ENCODE results near the gene RXRA.

Gene RXRA

GRCh38 chr9:134375430-134376385 lies 49.5 kb downstream of the RXRA start:
- H3K4me3 ChIP-seq (ENCODE audit: low read depth, low read length), result no peak overlapping the region
- POLR2A ChIA-PET, result no interaction called here
- H3K27ac ChIP-seq (ENCODE audit: extremely low read depth, low read depth, low read length), result no peak overlapping the region
- no peaks in the 10 kb centered on the region for H3K36me3 ChIP-seq (ENCODE audit: control insufficient read depth in 2 of 2, insufficient read depth in 1 of 2, low read length in 2 of 2)
- peaks cover 4% of the 10 kb centered on the region; the same call in 1 of the 2 replicates for H3K4me1 ChIP-seq (ENCODE audit: control insufficient read depth, insufficient read depth, low read length)
- CTCF ChIA-PET, result no interaction called here
- no peaks in the 10 kb centered on the region for H3K9me3 ChIP-seq (ENCODE audit: control insufficient read depth, insufficient read depth, low read depth, low read length)
- TF ChIP-seq, protein P1, sequence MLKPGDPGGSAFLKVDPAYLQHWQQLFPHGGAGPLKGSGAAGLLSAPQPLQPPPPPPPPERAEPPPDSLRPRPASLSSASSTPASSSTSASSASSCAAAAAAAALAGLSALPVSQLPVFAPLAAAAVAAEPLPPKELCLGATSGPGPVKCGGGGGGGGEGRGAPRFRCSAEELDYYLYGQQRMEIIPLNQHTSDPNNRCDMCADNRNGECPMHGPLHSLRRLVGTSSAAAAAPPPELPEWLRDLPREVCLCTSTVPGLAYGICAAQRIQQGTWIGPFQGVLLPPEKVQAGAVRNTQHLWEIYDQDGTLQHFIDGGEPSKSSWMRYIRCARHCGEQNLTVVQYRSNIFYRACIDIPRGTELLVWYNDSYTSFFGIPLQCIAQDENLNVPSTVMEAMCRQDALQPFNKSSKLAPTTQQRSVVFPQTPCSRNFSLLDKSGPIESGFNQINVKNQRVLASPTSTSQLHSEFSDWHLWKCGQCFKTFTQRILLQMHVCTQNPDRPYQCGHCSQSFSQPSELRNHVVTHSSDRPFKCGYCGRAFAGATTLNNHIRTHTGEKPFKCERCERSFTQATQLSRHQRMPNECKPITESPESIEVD (tag by site-specific recombination; IDR thresholded peaks at IDR 0.05), result no peak
- no peak for TF ChIP-seq ZNF140 (tag by site-specific recombination; IDR thresholded peaks at IDR 0.05)
- TF ChIP-seq ZIC2 (tag by site-specific recombination; IDR thresholded peaks at IDR 0.05), result peak; percentile 98
- TF ChIP-seq ZFP41 (tag by site-specific recombination; IDR thresholded peaks at IDR 0.05; ENCODE audit: borderline replicate concordance), result no peak
- peak; percentile 63; the same call in 1 of the 2 replicates for TF ChIP-seq ZNF600 (tag by site-specific recombination; IDR thresholded peaks at IDR 0.05)
- no peak for TF ChIP-seq SETDB1 (IDR thresholded peaks at IDR 0.05; ENCODE audit: insufficient read length, low read length)
- TF ChIP-seq SP2 (tag by site-specific recombination; IDR thresholded peaks at IDR 0.05), result no peak
- no peak for TF ChIP-seq ZBTB1 (tag by site-specific recombination; IDR thresholded peaks at IDR 0.05)
- peak; percentile 54; the same call in 1 of the 2 replicates for TF ChIP-seq ZFHX2 (tag by site-specific recombination; conservative IDR thresholded peaks at IDR 0.05)
- TF ChIP-seq ZNF621 (tag by site-specific recombination; IDR thresholded peaks at IDR 0.05), result no peak
- TF ChIP-seq ZFP69B (tag by site-specific recombination; IDR thresholded peaks at IDR 0.05), result peak; percentile 71
- no peak for TF ChIP-seq ZNF521 (tag by site-specific recombination; IDR thresholded peaks at IDR 0.05)
- TF ChIP-seq GLIS1 (tag by site-specific recombination; IDR thresholded peaks at IDR 0.05), result peak; percentile 78
- peak; percentile 62 for TF ChIP-seq ZNF423 (tag by site-specific recombination; IDR thresholded peaks at IDR 0.05)
- TF ChIP-seq, protein P2, sequence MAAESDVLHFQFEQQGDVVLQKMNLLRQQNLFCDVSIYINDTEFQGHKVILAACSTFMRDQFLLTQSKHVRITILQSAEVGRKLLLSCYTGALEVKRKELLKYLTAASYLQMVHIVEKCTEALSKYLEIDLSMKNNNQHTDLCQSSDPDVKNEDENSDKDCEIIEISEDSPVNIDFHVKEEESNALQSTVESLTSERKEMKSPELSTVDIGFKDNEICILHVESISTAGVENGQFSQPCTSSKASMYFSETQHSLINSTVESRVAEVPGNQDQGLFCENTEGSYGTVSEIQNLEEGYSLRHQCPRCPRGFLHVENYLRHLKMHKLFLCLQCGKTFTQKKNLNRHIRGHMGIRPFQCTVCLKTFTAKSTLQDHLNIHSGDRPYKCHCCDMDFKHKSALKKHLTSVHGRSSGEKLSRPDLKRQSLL (tag by site-specific recombination; IDR thresholded peaks at IDR 0.05), result no peak
- peak; percentile 28; the same call in 1 of the 2 replicates for TF ChIP-seq GLIS2 (tag by site-specific recombination; IDR thresholded peaks at IDR 0.05)
- TF ChIP-seq EGR2 (tag by site-specific recombination; IDR thresholded peaks at IDR 0.05; ENCODE audit: low read depth), result peak; percentile 32; the same call in 1 of the 2 replicates
- TF ChIP-seq ZNF335 (tag by site-specific recombination; conservative IDR thresholded peaks at IDR 0.05), result no peak

- Histone ChIP-seq H3K4me1 (ENCODE audit: control insufficient read depth, insufficient read depth, low read length) (peaks cover 4% of the 10 kb centered on the region; the same call in 1 of the 2 replicates), H3K4me3 (ENCODE audit: low read depth, low read length) (no peak overlapping the region), H3K27ac (ENCODE audit: extremely low read depth, low read depth, low read length) (no peak overlapping the region), H3K9me3 (ENCODE audit: control insufficient read depth, insufficient read depth, low read depth, low read length) (no peaks in the 10 kb centered on the region), H3K36me3 (ENCODE audit: control insufficient read depth in 2 of 2, insufficient read depth in 1 of 2, low read length in 2 of 2) (no peaks in the 10 kb centered on the region)
- peak; percentile 52; the same call in 1 of the 2 replicates for TF ChIP-seq KLF9 (tag by site-specific recombination; IDR thresholded peaks at IDR 0.05; ENCODE audit: low read depth)
- no peak for TF ChIP-seq ZNF548 (tag by site-specific recombination; IDR thresholded peaks at IDR 0.05)
- 0 out of 2 replicates have a peak, but pooled peaks have one; percentile 33 for TF ChIP-seq ZNF600 (tag by site-specific recombination; IDR thresholded peaks at IDR 0.05)
- CTCF ChIA-PET, result interaction anchor here (1.1 kb wide), 1 partner anchor 205 kb away, joined by 3 read pairs; no protein-coding TSS in a partner anchor
- POLR2A ChIA-PET, result no interaction called here
Observed at GRCh38 chr9:134376386-134377142, 50.3 kb downstream of the RXRA start.

Measured in HEK293 (cell line).